Skeletal muscle tissue (tissue), 4 donors: ENCODE measurements around the gene MUC22. TPM values are rescaled to one million over a fixed set of nuclear protein-coding genes. Genes with fewer than 3 reads are reported as not detected.
A peak's percentile ranks its signal among the peaks of the same experiment; 100 is the strongest.
"Not testable (repeated sequence)": the region's sequence is repeated elsewhere in the genome, so short reads cannot be mapped to it uniquely, and the experiment has no call there.

Experiments used
- H3K27ac ChIP-seq: one replicate; pipeline ENCODE4 v1.7.0; 2013; ENCODE audit warnings: mild to moderate bottlenecking, low read depth, low read length, inconsistent platforms
- H3K27me3 ChIP-seq, 3 donors: one replicate each; pipeline ENCODE4 v1.7.0; 2013; ENCODE audit warnings: low read length in 3 of 3; ENCODE audit not compliant: control insufficient read depth in 3 of 3, insufficient read depth in 3 of 3
- H3K36me3 ChIP-seq, 3 donors: one replicate each; pipeline ENCODE4 v1.7.0; 2013; ENCODE audit warnings: low read length in 3 of 3; ENCODE audit not compliant: control insufficient read depth in 3 of 3, insufficient read depth in 3 of 3
- H3K4me1 ChIP-seq, 3 donors: one replicate each; pipeline ENCODE4 v1.7.0; 2013; ENCODE audit warnings: low read length in 3 of 3, mild to moderate bottlenecking in 3 of 3; ENCODE audit not compliant: control insufficient read depth in 3 of 3, insufficient read depth in 3 of 3
- H3K4me3 ChIP-seq, 3 donors: one replicate each; pipeline ENCODE4 v1.7.0; 2013; ENCODE audit warnings: low read length in 3 of 3
- H3K9ac ChIP-seq, 3 donors: one replicate each; pipeline ENCODE4 v1.7.0; 2013; ENCODE audit warnings: low read length in 3 of 3, mild to moderate bottlenecking in 3 of 3, moderate library complexity in 2 of 3, low read depth in 1 of 3
- H3K9me3 ChIP-seq, 3 donors: one replicate each; pipeline ENCODE4 v1.7.0; 2013; ENCODE audit warnings: low read length in 3 of 3; ENCODE audit not compliant: control insufficient read depth in 3 of 3
- total RNA-seq: library from RNA; depleted of rRNA; stranded (reverse); fragments of >200 nt; gene quantifications from one replicate; pipeline ENCODE4 v1.2.3, GENCODE V29; 2014
- donor health status: Osteomylitis.

The MUC22 gene
- total RNA-seq, 1 donor from 2014 or later, result not detected

DNA sequence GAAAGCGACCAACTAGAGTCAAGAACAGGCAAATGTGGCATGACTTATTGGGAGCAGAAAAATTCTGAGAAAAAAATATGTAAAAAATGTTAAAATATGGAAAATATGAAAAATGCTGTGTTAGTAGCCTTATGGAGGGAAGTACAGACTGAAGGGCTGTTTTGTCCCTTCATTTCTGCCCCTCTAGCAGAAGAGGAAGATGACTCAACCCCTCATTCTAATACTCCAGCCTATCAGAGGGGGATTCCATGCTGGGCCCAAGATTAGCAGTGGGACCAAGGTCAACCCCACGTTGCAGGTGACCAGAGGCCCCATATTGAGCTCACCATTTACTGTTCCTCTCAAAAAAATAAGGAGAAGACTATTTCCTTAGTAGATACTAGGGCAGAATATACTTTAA, 18.4 kb upstream of the MUC22 start:
- Histone ChIP-seq H3K27ac (no peak overlapping the region), H3K4me1 (peaks cover 0 to 4% (median 0%) of the 10 kb centered on the region in 3 donors), H3K36me3 (no peaks in the 10 kb centered on the region), H3K27me3 (peaks cover 0 to 3% (median 0%) of the 10 kb centered on the region in 3 donors), H3K4me3 (no peak overlapping the region), H3K9ac (no peak overlapping the region), H3K9me3 (no peaks in the 10 kb centered on the region)

GRCh38 chr6:30997301-30997700, 13.0 kb upstream of the MUC22 start:
- no peak overlapping the region for H3K27ac ChIP-seq
- no peaks in the 10 kb centered on the region for H3K36me3 ChIP-seq
- H3K4me3 ChIP-seq, result no peak overlapping the region

GRCh38 chr6:30998785-30999184, 11.5 kb upstream of the MUC22 start:
- no peaks in the 10 kb centered on the region for H3K9me3 ChIP-seq
- no peaks in the 10 kb centered on the region for H3K36me3 ChIP-seq
- H3K4me3 ChIP-seq, result no peak overlapping the region
- peaks cover 0 to 3% (median 0%) of the 10 kb centered on the region in 3 donors for H3K27me3 ChIP-seq
- no peak overlapping the region for H3K9ac ChIP-seq
- no peak overlapping the region for H3K27ac ChIP-seq
- H3K4me1 ChIP-seq, result peaks cover 0 to 4% (median 3%) of the 10 kb centered on the region in 3 donors

More at GRCh38 chr6:30997301-30997700, 13.0 kb upstream of the MUC22 start:
- peaks cover 0 to 3% (median 0%) of the 10 kb centered on the region in 3 donors for H3K27me3 ChIP-seq
- peaks cover 0 to 4% (median 3%) of the 10 kb centered on the region in 3 donors for H3K4me1 ChIP-seq
- H3K9ac ChIP-seq, result no peak overlapping the region
- no peaks in the 10 kb centered on the region for H3K9me3 ChIP-seq

DNA sequence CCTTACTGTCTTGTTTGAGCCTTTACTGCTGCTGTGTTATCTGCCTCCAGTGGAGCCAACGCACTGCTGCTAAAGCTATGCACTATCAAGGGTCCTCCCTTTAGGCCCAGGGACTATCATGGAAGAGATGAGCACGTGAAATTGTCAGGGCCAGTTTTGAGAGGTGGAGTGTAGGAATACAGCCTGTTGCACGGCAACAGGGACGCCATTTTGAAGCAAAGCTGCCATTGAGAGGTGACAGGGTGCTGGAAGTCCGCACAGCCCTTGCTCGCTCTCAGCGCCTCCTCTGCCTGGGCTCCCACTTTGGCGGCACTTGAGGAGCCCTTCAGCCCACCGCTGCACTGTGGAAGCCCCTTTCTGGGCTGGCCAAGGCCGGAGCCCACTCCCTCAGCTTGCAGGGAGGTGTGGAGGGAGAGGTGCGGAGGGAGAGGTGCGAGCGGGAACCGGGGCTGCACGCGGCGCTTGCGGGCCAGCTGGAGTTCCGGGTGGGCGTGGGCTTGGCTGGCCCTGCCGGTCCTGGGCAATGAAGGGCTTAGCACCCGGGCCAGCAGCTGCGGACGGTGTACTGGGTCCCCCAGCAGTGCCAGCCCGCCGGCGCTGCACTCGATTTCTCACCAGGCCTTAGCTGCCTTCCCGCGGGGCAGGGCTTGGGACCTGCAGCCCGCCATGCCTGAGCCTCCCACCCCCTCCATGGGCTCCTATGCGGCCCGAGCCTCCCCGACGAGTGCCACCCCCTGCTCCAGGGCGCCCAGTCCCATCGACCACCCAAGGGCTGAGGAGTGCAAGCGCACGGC, 10.0 kb upstream of the MUC22 start:
- H3K36me3 ChIP-seq, H3K9ac ChIP-seq, H3K9me3 ChIP-seq, H3K4me3 ChIP-seq, H3K27ac ChIP-seq, H3K27me3 ChIP-seq: not testable (repeated sequence)
- H3K4me1 ChIP-seq, result peaks cover 4 to 11% (median 9%) of the 10 kb centered on the region in 3 donors

GRCh38 chr6:31001281-31001888, 8.9 kb upstream of the MUC22 start:
- Histone ChIP-seq H3K4me1 (peaks cover 4 to 17% (median 9%) of the 10 kb centered on the region in 3 donors), H3K27me3 (peaks cover 0 to 3% (median 0%) of the 10 kb centered on the region in 3 donors), H3K9me3 (no peaks in the 10 kb centered on the region), H3K4me3 (no peak overlapping the region), H3K36me3 (no peaks in the 10 kb centered on the region), H3K9ac (no peak overlapping the region), H3K27ac (no peak overlapping the region)

DNA sequence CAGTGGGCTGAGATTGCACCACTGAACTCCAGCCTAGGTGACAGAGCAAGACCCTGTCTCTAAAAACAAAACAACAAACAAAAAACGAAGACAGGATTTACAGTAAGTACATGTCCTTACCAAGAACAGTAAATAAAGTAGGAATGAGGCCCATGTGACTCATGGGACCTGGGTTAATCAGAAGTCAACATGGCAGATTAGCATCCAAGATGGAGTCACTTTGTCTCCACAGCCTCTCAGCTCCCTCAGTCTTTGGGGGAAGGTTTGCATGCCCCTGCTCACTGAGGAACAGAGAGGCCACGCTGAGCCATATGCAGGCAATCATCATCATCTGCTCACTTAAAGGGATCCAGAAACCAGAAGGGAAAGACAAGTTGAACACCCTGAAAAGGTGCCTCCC, 7.8 kb upstream of the MUC22 start:
- Histone ChIP-seq H3K27ac (no peak overlapping the region), H3K36me3 (no peaks in the 10 kb centered on the region), H3K27me3 (no peaks in the 10 kb centered on the region), H3K9ac (no peak overlapping the region), H3K9me3 (no peaks in the 10 kb centered on the region), H3K4me1 (peaks cover 4 to 17% (median 9%) of the 10 kb centered on the region in 3 donors), H3K4me3 (no peak overlapping the region)

DNA sequence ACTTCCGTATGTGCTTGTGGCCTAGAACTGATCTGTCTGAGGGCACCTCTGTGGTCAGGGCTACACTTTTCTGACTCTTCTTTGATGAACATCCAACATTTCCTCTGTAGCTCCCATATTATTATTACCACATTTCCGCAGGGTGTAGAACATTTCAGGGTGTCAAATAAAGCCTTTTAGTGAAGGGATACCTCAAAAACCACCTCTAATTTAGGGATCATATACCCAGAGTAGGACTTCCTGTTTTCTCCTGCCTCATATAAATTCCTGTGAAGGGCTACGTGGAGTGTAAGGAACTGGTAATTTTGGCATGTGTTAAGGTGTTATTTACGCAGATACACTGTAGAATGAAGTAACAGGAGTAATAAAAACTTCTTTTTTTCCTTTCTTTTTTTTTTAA, 5.5 kb upstream of the MUC22 start:
- Histone ChIP-seq H3K4me3 (no peak overlapping the region), H3K9me3 (no peaks in the 10 kb centered on the region), H3K4me1 (peaks cover 4 to 16% (median 6%) of the 10 kb centered on the region in 3 donors), H3K27me3 (no peaks in the 10 kb centered on the region), H3K9ac (no peak overlapping the region), H3K27ac (peak overlapping the region; percentile 50), H3K36me3 (no peaks in the 10 kb centered on the region)

- Histone ChIP-seq H3K27ac (peak overlapping the region; percentile 50), H3K4me3 (no peak overlapping the region)
Observed at GRCh38 chr6:31005249-31006020, 4.8 kb upstream of the MUC22 start.

DNA sequence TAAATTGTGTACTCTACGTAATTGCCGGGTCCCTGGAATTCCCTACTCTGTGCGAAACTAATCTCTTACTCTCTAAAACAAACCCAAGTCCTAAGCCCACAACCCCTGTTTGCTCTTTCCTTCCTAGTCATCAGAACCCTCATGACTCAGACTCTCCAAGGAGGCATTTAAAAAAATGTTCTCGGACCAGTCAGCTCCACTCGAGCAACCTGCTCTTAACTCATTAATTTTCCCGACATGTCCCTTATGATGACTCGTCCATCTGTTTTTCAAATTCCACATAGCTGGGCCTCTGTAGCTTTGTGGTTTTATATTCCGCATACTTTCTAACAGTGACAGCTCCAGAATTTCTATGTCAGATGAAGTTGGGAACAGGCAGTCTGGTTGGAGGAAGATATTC, 2.6 kb upstream of the MUC22 start:
- Histone ChIP-seq H3K27me3 (no peaks in the 10 kb centered on the region), H3K4me3 (no peak overlapping the region), H3K9ac (no peak overlapping the region), H3K36me3 (no peaks in the 10 kb centered on the region), H3K27ac (peak overlapping the region; percentile 15), H3K4me1 (peaks cover 4 to 16% (median 6%) of the 10 kb centered on the region in 3 donors), H3K9me3 (no peaks in the 10 kb centered on the region)

More at GRCh38 chr6:31005249-31006020, 4.8 kb upstream of the MUC22 start:
- no peaks in the 10 kb centered on the region for H3K9me3 ChIP-seq
- peaks cover 4 to 16% (median 6%) of the 10 kb centered on the region in 3 donors for H3K4me1 ChIP-seq
- H3K36me3 ChIP-seq, result no peaks in the 10 kb centered on the region
- H3K27me3 ChIP-seq, result no peaks in the 10 kb centered on the region
- peak overlapping the region in 1 of 3 donors; percentile 40 for H3K9ac ChIP-seq
